ENCODE data around the gene MRPL19.
"Not testable (repeated sequence)": the region's sequence is repeated elsewhere in the genome, so short reads cannot be mapped to it uniquely, and the experiment has no call there.

MRPL19 gene

GRCh38 chr2:75679556-75679955, 33.0 kb downstream of the MRPL19 start:
- DNase-seq (no peak), ATAC-seq (no peak)
- H3K27me3 Mint-ChIP-seq = no peaks in the 10 kb centered on the region
- H3K9me3 Mint-ChIP-seq = no peaks in the 10 kb centered on the region
- H3K4me1 Mint-ChIP-seq = peaks cover 5% of the 10 kb centered on the region
- H3K27ac Mint-ChIP-seq = no peak overlapping the region
- no peak overlapping the region for H3K4me3 Mint-ChIP-seq

DNA sequence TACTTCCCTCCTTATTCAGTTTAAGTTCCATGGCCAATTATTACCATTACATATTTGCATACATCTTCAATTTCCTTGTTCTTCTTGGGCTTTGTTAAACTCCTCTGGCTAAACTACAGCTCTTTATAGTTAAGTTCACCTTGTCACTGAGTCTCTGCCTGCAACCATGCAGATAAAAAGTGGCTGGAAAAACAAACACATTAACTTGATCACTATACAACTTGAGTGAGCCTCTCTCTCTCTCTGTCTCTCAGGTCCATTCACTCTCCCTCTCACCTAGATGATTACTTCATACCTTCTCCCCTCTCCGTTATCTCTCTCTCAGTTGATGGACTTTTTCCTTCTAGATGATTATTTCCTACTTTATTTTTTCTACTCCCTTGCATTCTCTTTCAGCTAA, 33.8 kb downstream of the MRPL19 start:
- DNase-seq = no peak
- Mint-ChIP-seq H3K4me3 (no peak overlapping the region), H3K4me1 (peaks cover 5% of the 10 kb centered on the region), H3K27me3 (no peaks in the 10 kb centered on the region), H3K9me3 (no peaks in the 10 kb centered on the region), H3K27ac (no peak overlapping the region)
- ATAC-seq = no peak

- H3K4me1 Mint-ChIP-seq, H3K27me3 Mint-ChIP-seq, ATAC-seq: not testable (repeated sequence)
Observed at GRCh38 chr2:75683430-75683829, 36.8 kb downstream of the MRPL19 start.

DNA sequence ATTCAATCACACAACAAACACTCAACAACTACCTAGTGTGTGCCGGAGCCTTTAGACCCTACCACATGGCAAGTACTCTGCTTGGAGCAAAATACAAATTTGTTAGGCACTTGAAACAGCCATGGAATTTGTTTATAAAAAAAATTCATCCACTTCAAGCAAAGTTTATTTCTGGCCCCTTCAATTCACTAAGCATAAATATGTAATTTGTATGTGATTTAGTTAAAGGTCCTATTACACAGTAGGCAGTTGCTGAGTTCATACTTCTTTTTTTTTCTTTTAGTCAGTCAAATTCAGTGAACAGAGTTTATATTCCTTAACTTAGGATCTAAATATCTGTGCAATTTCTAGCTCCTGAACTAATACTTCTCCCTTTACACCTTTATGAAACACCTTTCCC, 41.6 kb downstream of the MRPL19 start:
- ATAC-seq (no peak), DNase-seq (no peak)
- H3K4me1 Mint-ChIP-seq = peaks cover 5% of the 10 kb centered on the region
- no peak overlapping the region for H3K4me3 Mint-ChIP-seq
- peak overlapping the region in 1 of 2 donors; percentile 31 for H3K27ac Mint-ChIP-seq
- H3K9me3 Mint-ChIP-seq = no peaks in the 10 kb centered on the region
- no peaks in the 10 kb centered on the region for H3K27me3 Mint-ChIP-seq

More at GRCh38 chr2:75683430-75683829, 36.8 kb downstream of the MRPL19 start:
- peak overlapping the region in 1 of 2 donors; percentile 34 for H3K27ac Mint-ChIP-seq
- DNase-seq, H3K9me3 Mint-ChIP-seq, H3K4me3 Mint-ChIP-seq: not testable (repeated sequence)

DNA sequence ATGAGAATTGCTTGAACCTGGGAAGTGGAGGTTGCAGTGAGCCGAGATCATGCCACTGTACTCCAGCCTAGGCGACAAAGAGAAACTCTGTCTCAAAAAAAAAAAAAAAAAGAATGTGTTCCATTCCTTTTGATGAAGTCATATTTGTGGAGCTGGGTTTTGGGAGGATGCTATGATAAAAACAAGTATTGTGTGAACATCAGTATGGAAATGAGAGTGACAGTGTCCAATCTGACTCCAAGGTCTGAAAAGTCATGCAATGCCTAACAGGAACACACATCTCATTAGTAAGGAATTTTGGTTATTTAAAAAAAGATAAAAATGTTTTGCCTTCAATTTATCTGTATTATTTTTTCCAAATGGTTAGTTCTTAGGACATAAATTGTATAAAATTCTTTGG, 52.3 kb downstream of the MRPL19 start:
- ATAC-seq (no peak), DNase-seq (no peak)
- no peaks in the 10 kb centered on the region for H3K4me1 Mint-ChIP-seq
- H3K27me3 Mint-ChIP-seq = no peaks in the 10 kb centered on the region
- H3K27ac Mint-ChIP-seq = no peak overlapping the region
- no peaks in the 10 kb centered on the region for H3K9me3 Mint-ChIP-seq
- H3K4me3 Mint-ChIP-seq = no peak overlapping the region

DNA sequence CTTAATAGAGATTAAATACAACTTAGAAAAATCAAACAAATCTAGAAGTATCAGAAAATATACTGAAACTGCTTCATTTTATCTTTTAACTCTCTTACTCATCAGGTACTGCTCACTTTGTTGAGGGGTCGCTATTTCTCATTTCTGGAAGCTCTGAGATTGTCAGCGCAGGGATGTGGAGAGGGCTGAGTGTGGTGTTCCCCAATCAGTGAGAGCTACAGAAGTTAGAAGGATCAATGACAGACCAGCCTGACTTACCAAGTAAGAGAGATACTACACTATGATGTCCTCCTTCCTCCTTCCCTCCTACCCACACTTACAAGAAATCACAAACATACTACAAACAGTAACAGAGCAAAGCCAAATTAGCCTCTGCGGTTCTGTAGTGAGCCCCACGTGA, 56.0 kb downstream of the MRPL19 start:
- Mint-ChIP-seq H3K4me3 (no peak overlapping the region), H3K9me3 (no peaks in the 10 kb centered on the region), H3K4me1 (no peaks in the 10 kb centered on the region), H3K27ac (peak overlapping the region in 1 of 2 donors; percentile 5), H3K27me3 (no peaks in the 10 kb centered on the region)
- ATAC-seq (no peak), DNase-seq (no peak)

- Mint-ChIP-seq H3K9me3 (no peaks in the 10 kb centered on the region), H3K4me1 (peaks cover 4% of the 10 kb centered on the region), H3K4me3 (no peak overlapping the region), H3K27ac (no peak overlapping the region), H3K27me3 (no peaks in the 10 kb centered on the region)
- DNase-seq (no peak), ATAC-seq (no peak)
Observed at GRCh38 chr2:75703589-75704287, 57.2 kb downstream of the MRPL19 start.

DNA sequence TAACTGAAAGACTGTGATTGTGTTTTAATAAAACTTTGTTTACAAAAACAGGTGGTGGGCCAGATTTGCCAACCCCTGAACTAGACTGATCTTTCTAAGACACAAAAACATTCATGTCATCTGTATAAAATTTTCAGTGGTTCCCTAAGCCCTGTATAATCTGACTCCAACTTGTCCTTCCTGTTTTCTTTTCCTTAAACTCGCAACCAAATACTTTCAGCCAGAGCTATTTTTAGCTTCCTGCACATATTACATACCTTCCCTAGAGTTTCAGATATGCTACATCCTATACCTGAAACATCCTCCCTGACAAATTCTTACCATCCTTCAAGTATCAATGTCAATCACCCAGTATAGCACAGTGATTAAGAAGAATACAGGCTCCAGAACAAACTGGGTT, 59.3 kb downstream of the MRPL19 start:
- Mint-ChIP-seq H3K27ac (peak overlapping the region in 1 of 2 donors; percentile 38), H3K4me1 (peaks cover 12% of the 10 kb centered on the region), H3K27me3 (no peaks in the 10 kb centered on the region), H3K4me3 (no peak overlapping the region), H3K9me3 (no peaks in the 10 kb centered on the region)
- ATAC-seq (no peak), DNase-seq (no peak)

GRCh38 chr2:75707901-75708300, 61.3 kb downstream of the MRPL19 start:
- DNase-seq = no peak
- Mint-ChIP-seq H3K27ac (no peak overlapping the region), H3K4me3 (peak overlapping the region; percentile 35 to 64)

GRCh38 chr2:75709297-75709696, 62.7 kb downstream of the MRPL19 start:
- Mint-ChIP-seq H3K27ac (peak overlapping the region in 1 of 2 donors; percentile 11), H3K27me3 (no peaks in the 10 kb centered on the region), H3K4me1 (peaks cover 18% of the 10 kb centered on the region), H3K4me3 (peak overlapping the region; percentile 75 to 80), H3K9me3 (no peaks in the 10 kb centered on the region)
- DNase-seq = no peak
- ATAC-seq = no peak

More at GRCh38 chr2:75707901-75708300, 61.3 kb downstream of the MRPL19 start:
- Mint-ChIP-seq H3K27me3 (no peaks in the 10 kb centered on the region), H3K9me3 (no peaks in the 10 kb centered on the region), H3K4me1 (peaks cover 18% of the 10 kb centered on the region)
- no peak for ATAC-seq

GRCh38 chr2:75710220-75710576, 63.6 kb downstream of the MRPL19 start:
- H3K4me1 Mint-ChIP-seq = peaks cover 18% of the 10 kb centered on the region
- H3K27ac Mint-ChIP-seq = peak overlapping the region; percentile 97 to 98
- H3K27me3 Mint-ChIP-seq = peaks cover 7% of the 10 kb centered on the region
- H3K4me3 Mint-ChIP-seq = peak overlapping the region; percentile 95
- ATAC-seq = peak; percentile 70
- no peak for DNase-seq
- no peaks in the 10 kb centered on the region for H3K9me3 Mint-ChIP-seq

DNA sequence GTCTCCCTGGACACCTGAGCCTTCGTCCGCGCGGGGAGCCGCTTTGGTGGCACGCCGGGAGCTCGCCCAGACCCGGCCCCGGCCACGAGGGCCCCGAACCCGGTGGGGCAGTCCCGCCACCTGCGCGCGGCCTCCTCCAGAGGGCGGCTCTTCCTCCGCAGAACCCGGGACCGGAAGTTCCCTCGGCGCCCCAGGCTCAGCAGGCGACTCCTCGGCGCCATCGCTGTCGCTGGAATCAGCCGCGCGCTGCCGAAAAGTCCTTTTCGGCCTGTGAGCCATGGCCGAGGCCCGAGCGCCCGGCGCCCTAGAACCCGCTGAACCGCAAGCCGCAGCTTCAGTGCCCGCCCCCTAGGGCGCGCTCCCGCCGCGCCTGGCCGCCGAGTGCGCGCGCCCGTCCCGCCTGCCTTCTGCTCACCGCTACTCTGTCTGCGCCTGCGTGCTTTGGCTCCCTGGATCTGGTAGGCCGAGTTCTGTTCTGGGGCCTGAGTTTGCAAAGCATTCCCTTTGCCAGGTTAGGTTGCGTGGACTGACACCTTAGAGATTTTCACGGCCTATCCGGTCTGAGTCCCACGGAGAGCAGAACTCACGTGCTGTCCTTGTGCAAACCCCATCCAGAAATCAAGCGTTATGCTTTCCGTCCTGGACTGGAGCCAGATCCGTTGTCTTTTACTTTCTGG, 64.1 kb downstream of the MRPL19 start, which contains the start of gene GCFC2:
TSS of gene GCFC2 (minus strand) at position 339 of the 677 bp plus-strand sequence. CDS start at position 279, 60 bp downstream.
- ATAC-seq (peak; percentile 95), DNase-seq (peak; percentile 83 to 89)
- Mint-ChIP-seq H3K9me3 (no peaks in the 10 kb centered on the region), H3K4me1 (peaks cover 18% of the 10 kb centered on the region), H3K4me3 (peak within 1 kb of the TSS; percentile 95), H3K27me3 (peaks cover 12% of the 10 kb centered on the region), H3K27ac (peak within 1 kb of the TSS; percentile 97 to 98)

GRCh38 chr2:75711590-75711989, 65.0 kb downstream of the MRPL19 start:
- not testable (repeated sequence) for H3K9me3 Mint-ChIP-seq, DNase-seq, ATAC-seq
- Mint-ChIP-seq H3K4me3 (peak overlapping the region; percentile 95), H3K27me3 (peaks cover 16% of the 10 kb centered on the region), H3K27ac (peak overlapping the region; percentile 97 to 98), H3K4me1 (peaks cover 18% of the 10 kb centered on the region)

- H3K27me3 Mint-ChIP-seq = peaks cover 27% of the 10 kb centered on the region
- no peak for DNase-seq
- no peaks in the 10 kb centered on the region for H3K9me3 Mint-ChIP-seq
- H3K4me1 Mint-ChIP-seq = peaks cover 6% of the 10 kb centered on the region
- no peak overlapping the region for H3K4me3 Mint-ChIP-seq
- no peak for ATAC-seq
- no peak overlapping the region for H3K27ac Mint-ChIP-seq
Observed at GRCh38 chr2:75716406-75716805, 69.8 kb downstream of the MRPL19 start.

DNA sequence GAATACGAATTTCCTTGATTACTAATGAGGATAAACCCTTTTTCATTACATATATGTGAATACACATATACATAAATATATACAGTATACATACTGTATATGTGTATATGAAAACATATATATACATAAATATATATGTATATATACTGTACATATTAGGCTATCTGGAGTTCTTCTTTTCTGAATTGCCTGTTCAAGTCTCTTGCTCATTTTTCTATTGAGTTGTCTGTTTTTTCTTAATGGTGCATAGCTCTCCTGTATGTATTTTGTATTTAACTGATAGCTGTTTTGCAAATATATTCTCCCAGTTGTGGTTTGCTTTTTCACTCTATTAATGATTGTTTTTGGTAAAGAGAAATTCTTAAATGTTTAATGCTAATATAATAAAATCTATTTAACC, 73.0 kb downstream of the MRPL19 start:
- Mint-ChIP-seq H3K4me1 (no peaks in the 10 kb centered on the region), H3K27ac (no peak overlapping the region), H3K9me3 (no peaks in the 10 kb centered on the region), H3K27me3 (peaks cover 50% of the 10 kb centered on the region), H3K4me3 (no peak overlapping the region)
- ATAC-seq = no peak
- no peak for DNase-seq

- H3K4me1 Mint-ChIP-seq = no peaks in the 10 kb centered on the region
- H3K27ac Mint-ChIP-seq = no peak overlapping the region
- DNase-seq = no peak
- H3K4me3 Mint-ChIP-seq = no peak overlapping the region
- no peaks in the 10 kb centered on the region for H3K9me3 Mint-ChIP-seq
- H3K27me3 Mint-ChIP-seq = peaks cover 45% of the 10 kb centered on the region
- no peak for ATAC-seq
Observed at GRCh38 chr2:75720525-75720924, 73.9 kb downstream of the MRPL19 start.
